Activated CD8-positive, alpha-beta memory T cell treated with anti-CD3 and anti-CD28 coated beads for 36 hours (primary cell): ENCODE measurements around the gene TAF6L. TPM values are rescaled to one million over a fixed set of nuclear protein-coding genes. Genes with fewer than 3 reads are reported as not detected.
"Not testable (repeated sequence)": the region's sequence is repeated elsewhere in the genome, so short reads cannot be mapped to it uniquely, and the experiment has no call there.

ENCODE experiments used
- CTCF ChIA-PET: fragments of 350-600 bp; sonication (Branson Sonifier 250); formaldehyde crosslinking; loops from one replicate; lab custom pipeline; 2021; ENCODE audit warnings: antibody characterized with exemption; lab: Charles Lee
- POLR2A ChIA-PET: fragments of 350-600 bp; sonication (Branson Sonifier 250); formaldehyde crosslinking; loops from one replicate; lab custom pipeline; 2021; ENCODE audit warnings: antibody characterized with exemption; lab: Charles Lee
- total RNA-seq, 2 experiments: library from RNA; stranded (reverse); gene quantifications; one replicate each; pipeline ENCODE4 v1.2.3, GENCODE V29; 2021

Gene TAF6L, protein sequence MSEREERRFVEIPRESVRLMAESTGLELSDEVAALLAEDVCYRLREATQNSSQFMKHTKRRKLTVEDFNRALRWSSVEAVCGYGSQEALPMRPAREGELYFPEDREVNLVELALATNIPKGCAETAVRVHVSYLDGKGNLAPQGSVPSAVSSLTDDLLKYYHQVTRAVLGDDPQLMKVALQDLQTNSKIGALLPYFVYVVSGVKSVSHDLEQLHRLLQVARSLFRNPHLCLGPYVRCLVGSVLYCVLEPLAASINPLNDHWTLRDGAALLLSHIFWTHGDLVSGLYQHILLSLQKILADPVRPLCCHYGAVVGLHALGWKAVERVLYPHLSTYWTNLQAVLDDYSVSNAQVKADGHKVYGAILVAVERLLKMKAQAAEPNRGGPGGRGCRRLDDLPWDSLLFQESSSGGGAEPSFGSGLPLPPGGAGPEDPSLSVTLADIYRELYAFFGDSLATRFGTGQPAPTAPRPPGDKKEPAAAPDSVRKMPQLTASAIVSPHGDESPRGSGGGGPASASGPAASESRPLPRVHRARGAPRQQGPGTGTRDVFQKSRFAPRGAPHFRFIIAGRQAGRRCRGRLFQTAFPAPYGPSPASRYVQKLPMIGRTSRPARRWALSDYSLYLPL
- total RNA-seq: 10 to 100 TPM; 17.5 to 18.6 TPM

DNA sequence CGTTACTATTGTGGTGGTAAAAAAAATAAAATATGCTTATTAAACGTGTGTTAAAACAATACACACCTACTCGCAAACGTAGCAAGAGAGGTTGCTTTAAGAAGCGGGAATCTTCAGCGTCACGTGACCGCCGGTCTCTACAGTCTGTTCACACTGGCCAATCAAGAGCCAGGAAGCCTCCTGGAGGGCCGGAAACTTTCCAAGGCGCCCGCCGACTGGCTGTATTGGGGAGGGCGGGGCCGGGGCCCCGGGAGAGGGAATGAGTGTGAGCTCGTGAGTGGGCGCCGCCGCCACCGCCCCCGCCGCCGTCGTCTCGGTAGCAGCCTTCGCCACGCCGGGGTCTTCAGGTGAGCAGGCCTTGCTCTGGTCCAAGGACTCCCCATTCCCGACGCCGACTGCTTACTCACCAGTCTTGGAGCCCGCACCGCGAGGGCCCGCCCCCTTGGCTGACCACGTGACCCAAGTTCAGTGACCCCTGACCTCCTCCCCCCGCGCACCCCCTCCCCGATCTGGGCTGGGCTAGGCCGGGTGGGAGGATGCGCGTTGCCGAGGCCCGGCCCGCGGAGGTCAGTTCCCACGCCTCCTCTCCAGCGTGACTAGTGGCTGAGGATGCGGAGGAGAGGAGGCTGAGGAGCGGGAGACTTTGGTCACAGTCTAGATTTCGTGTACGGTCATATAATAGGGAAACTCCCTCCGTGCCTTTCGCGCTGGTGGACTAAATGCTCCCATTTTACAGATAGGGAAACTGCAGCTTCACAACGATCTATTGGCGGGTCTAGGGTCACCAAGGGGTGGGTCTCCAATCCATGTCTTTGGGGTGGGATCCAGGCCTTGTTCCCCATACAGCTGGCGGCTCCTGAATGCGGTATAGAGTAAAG lies at the start of gene TAF6L:
TSS of gene TAF6L (plus strand) at position 253 of the 878 bp plus-strand sequence. CDS start 4,388 bp downstream, outside the sequence.
- POLR2A ChIA-PET: interaction anchor here (0.6 to 3.0 kb wide), 8 partner anchors 10 to 116 kb away, joined by 3 to 18 read pairs (median 8); partner anchors contain the start of genes POLR2G and ZBTB3
- CTCF ChIA-PET: interaction anchor here (0.6 to 4.9 kb wide), 9 partner anchors 9 to 110 kb away, joined by 3 to 24 read pairs (median 4); partner anchors contain the start of genes HNRNPUL2, POLR2G, SLC3A2 and TMEM179B

DNA sequence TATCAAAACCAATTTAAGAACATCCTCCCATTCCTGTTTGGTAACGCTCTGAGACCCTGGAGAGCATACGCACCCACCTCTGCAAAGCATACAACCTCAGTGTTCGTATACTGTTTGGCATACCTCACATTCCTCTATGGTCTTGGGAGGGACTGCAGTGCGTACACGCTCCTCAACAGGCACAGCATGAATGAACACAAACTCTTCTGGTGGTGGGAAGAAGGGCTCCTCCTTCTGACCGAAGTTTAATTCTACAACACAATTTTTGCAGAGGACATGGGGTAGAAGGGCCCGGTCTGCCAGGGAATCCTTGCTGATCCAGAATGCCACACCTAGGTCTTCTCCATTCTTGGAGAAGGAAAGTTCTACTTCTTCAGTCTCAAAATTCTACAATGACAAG lies 49.2 kb upstream of the TAF6L start:
- ChIA-PET POLR2A (no interaction called here), CTCF (no interaction called here)

DNA sequence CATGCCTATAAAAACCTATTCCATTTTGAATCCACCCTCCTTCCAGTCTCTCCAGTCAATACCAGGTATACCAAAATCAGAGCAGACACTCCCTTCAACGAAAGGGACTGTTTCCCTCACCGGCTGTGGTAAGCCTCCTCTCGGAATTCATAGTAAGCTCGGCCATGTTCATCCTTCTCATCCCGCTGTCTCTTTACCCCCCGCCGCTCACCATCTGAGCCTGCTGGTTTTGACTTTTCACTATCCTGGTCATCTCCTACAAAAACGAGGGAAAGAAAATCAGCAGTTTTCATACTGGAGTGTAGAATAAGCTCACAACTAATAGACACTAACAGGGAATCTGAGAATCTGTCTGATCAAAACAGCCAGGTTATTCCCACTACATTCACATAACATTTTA lies 47.0 kb upstream of the TAF6L start:
- CTCF ChIA-PET: interaction anchor here (0.8 to 1.5 kb wide), 2 partner anchors 40 to 62 kb away, joined by 3 to 8 read pairs; no protein-coding TSS in a partner anchor
- POLR2A ChIA-PET: no interaction called here

DNA sequence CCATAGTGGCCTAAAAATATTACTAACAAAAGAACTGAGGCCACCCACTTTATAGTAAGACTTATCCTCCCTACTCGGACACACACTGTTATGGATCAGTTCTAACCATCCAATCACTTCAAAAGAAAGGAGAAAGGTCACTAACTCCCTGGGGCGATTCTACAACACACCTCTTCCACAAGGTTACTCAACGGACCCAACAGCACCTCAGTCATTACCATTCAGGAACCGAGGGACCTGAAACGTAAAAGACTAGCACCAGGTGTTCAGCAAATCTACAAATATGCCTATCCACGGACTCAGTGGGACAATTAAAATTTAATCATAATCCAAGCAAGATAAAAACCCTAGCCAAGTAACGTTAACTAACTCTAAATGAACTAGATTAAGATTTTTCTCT lies 45.5 kb upstream of the TAF6L start:
- CTCF ChIA-PET: interaction anchor here (1.0 kb wide), 1 partner anchor 65 kb away, joined by 3 read pairs; no protein-coding TSS in a partner anchor
- POLR2A ChIA-PET: interaction anchor here (0.6 to 2.9 kb wide), 4 partner anchors 16 to 130 kb away, joined by 3 to 13 read pairs (median 4); no protein-coding TSS in a partner anchor

DNA sequence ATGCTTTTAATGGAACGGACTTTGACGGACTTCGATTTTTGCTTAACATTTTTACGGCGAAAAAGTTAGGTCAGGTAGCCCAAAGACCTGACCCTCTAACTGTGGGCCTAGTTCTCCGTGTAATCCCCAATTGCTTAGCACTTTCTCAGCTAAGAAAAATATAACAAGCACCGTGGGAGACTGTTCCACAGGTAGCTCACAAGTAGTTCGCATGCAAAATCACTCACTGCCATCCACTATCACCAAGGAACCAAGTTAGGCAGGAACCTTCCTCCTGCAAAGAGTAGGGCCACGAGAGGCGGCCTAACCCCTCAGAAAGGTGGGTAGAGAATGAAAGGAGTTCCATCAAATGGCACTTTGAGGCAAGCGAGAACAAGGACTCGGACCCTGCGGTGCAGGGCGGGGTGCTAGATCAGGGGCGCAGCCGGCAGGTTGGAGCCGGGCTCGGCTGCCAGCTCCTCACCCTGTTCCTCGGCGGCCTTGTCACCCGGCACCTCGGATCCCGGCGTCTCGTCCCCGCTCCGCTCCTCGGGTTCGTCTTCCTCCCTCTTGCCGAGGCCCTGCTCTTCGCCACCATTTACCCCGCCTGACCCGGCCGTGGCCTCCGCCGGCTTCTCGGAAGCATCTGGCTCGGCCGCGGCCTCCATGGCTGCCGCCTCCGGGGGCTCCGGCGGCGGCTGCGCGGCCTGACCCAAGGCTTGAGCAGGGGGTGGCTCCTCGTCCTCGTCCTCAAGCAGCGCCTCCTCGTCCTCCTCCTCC lies 44.9 kb upstream of the TAF6L start:
- ChIA-PET POLR2A (interaction anchor here (0.6 to 2.9 kb wide), 12 partner anchors 15 to 135 kb away, joined by 3 to 26 read pairs (median 5); partner anchors contain the start of genes C11orf98, CSKMT, LBHD1 and STX5), CTCF (interaction anchor here (0.6 to 2.1 kb wide), 7 partner anchors 17 to 64 kb away, joined by 3 to 11 read pairs (median 4); partner anchors contain the start of genes TAF6L and ZBTB3)

DNA sequence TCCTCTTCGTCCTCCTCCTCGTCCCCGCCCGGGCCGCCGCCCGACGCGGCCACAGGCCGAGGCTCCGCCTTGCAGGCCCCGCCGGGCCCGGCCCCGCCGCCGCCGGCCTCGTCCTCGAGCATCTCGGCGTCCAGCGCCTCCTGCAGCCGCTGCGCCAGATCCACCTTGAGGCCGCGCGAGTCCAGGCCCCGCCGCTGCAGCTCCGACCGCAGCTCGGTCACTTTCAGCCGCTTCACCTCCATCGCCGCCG lies 44.4 kb upstream of the TAF6L start:
- ChIA-PET CTCF (interaction anchor here (0.6 to 2.1 kb wide), 5 partner anchors 17 to 59 kb away, joined by 3 to 11 read pairs (median 4); partner anchors contain the start of genes TAF6L and ZBTB3), POLR2A (interaction anchor here (0.5 to 2.9 kb wide), 14 partner anchors 9 to 153 kb away, joined by 3 to 26 read pairs (median 5); partner anchors contain the start of genes C11orf98, CSKMT, EEF1G and LBHD1)

DNA sequence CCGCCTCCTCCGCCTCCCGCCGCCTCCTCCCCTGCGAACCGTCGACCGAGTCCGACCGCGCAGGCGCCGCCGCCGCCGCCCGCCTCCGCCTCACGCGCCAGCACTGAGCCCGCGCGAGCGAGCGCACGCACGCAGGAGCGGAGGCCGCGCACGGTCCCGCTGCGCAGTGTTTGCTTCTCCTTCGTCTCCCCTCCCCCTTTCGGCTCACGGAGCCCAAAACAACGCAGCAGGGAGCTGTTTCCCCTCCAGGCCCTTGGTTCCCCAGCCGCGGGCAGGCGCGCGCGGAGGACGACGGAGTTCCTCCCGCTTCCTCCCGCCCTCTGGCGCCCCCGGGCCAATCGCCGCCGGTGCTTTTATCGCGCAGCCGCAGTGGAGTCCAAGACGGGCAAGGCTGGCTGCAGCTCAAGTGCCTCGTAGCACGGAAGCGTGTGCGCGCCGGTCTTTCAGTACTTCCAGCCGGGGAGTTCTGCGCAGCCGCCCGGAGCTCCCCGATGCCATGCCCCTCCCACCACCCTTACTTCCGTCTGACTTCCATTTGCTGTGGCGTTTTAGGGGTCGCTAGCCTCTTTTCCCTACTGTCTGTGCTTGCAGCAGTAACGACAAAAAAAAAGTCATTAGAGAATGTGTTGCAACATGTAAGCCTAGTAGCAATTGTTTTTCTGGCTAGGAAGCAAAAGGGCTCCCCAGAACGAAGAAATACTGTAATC lies 43.9 kb upstream of the TAF6L start, which contains the start of gene HNRNPUL2:
TSS of gene HNRNPUL2 (minus strand) at position 293 of the 707 bp plus-strand sequence. CDS start 301 bp downstream, outside the sequence.
- CTCF ChIA-PET: interaction anchor here (0.6 to 2.1 kb wide), 5 partner anchors 18 to 59 kb away, joined by 3 to 11 read pairs (median 4); partner anchors contain the start of genes TAF6L and ZBTB3

DNA sequence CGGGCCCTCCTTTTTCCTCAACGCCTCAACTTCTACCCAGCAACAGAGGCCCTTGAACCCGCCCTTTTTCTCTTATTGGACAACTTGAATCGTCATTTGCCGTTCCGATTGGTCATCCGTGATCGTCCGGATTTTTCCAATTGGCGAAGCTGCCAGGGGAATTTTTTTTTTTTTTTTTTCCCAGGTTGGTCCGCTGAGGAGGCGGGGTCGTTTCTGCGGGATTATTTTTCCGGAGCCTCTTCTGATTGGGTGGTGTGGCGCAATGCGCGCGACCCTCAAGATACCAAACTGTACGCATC lies 43.4 kb upstream of the TAF6L start:
- POLR2A ChIA-PET: interaction anchor here (0.6 to 2.9 kb wide), 17 partner anchors 17 to 995 kb away, joined by 3 to 26 read pairs (median 5); partner anchors contain the start of genes C11orf98, CSKMT, EEF1G and LBHD1

More for the DNA sequence above, 43.9 kb upstream of the TAF6L start, which contains the start of gene HNRNPUL2:
- POLR2A ChIA-PET: interaction anchor here (0.5 to 2.9 kb wide), 19 partner anchors 8 to 994 kb away, joined by 3 to 26 read pairs (median 5); partner anchors contain the start of genes C11orf98, CSKMT, EEF1G and LBHD1

DNA sequence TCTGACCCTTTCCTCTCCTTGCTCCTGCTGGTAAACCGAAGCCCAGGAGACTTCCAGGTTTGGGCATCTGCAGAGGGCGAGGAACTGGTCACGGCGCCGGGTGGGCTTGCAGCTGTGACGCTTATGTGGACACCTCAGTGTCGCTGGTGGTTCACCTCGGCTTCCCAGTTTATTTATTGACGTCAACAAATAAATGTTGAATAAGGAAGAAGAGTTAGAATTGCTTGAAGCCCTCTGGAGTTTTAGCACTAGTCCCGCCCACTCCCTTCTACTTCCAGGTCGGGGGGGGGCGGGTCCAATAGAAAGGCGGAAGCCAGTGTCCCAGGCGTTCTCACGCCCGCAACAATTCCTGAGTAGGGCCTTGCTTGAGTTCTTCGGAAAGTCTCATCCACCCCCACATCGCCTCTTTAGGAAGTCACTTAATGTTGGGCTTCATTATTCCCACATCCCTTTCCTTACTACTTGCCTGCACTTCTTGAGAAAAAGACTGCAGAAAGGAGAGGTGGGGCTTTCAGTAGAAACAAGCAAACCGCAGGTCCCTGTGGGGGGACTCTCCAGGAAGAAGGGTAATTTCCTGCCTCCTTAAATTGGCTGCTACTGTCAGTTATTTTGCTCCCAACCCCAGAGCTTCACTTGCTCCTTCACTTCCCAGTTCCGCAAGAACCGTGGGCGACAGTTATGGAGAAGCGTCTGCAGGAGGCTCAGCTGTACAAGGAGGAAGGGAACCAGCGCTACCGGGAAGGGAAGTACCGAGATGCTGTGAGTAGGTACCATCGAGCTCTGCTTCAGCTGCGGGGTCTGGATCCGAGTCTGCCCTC lies 42.8 kb upstream of the TAF6L start, which contains the start of gene TTC9C:
TSS of gene TTC9C (plus strand) at position 316 of the 818 bp plus-strand sequence. CDS start at position 679, 363 bp downstream.
- CTCF ChIA-PET: interaction anchor here (0.8 to 2.1 kb wide), 5 partner anchors 11 to 58 kb away, joined by 3 to 11 read pairs (median 4); partner anchors contain the start of gene TAF6L
- POLR2A ChIA-PET: interaction anchor here (0.7 to 2.9 kb wide), 8 partner anchors 58 to 995 kb away, joined by 3 to 26 read pairs (median 8); partner anchors contain the start of genes C11orf98, CSKMT, STX5 and TEX54

More for the DNA sequence above, 43.4 kb upstream of the TAF6L start:
- CTCF ChIA-PET: interaction anchor here (1.2 to 2.1 kb wide), 3 partner anchors 18 to 58 kb away, joined by 4 to 11 read pairs (median 6); partner anchors contain the start of gene TAF6L

DNA sequence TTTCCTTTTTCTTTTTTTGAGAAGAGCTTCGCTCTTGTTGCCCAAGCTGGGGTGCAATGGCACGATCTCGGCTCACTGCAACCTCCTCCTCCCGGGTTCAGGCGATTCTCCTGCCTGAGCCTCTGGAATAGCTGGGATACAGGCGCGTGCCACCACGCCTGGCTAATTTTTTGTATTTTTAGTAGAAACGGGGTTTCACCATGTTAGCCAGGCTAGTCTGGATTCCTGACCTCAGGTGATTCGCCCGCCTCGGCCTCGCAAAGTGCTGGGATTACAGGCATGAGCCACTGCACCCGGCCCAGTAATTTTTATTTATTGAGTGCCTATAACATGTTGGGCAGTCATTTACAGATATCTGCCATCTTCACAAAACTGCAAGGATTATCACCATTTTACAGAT lies 41.1 kb upstream of the TAF6L start:
- CTCF ChIA-PET: interaction anchor here (0.6 to 0.9 kb wide), 4 partner anchors 21 to 748 kb away, joined by 3 to 4 read pairs (median 3); no protein-coding TSS in a partner anchor
- POLR2A ChIA-PET: interaction anchor here (1.2 to 1.4 kb wide), 2 partner anchors 56 to 111 kb away, joined by 3 to 4 read pairs; no protein-coding TSS in a partner anchor

DNA sequence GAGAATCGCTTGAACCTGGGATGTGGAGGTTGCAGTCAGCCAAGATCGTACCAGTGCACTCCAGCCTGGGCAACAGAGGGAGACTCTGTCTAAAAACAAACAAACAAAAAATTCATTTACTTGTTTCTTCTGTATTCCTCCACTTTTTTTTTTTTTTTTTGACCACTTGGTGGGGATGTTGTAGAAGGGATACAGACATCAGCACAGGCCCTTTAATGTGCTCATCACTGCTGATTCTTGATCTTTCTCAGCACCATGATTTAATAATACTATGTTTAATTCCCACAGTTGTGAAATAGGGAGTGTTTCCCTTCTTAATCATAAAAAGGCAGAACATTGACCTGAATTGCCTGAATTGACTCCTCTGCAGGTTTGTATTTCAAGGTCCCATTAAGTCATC lies 38.4 kb upstream of the TAF6L start:
- POLR2A ChIA-PET: no interaction called here
- CTCF ChIA-PET: interaction anchor here (0.8 to 1.0 kb wide), 2 partner anchors 17 to 137 kb away, joined by 3 to 4 read pairs; no protein-coding TSS in a partner anchor

DNA sequence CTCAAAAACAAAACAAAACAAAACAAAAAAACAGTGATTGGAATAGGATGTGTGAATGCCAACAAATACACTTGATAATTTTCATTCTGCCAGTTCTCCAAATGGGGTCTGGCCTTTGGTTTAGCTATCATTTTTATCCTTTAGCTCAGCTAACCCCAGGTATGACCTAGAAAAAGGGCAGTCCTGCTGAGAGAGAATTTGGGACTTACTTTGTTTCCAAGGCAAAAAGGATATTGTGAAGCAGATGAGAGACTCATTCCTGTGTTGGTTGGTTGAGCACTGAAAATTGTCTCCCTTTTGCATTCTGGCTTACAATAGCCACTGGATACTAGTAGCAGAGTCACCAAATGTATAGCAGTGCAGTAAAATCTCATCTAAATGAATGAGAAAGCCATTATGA lies 34.0 kb upstream of the TAF6L start:
- CTCF ChIA-PET: no interaction called here
- POLR2A ChIA-PET: interaction anchor here (0.5 kb wide), 1 partner anchor 95 kb away, joined by 9 read pairs; the partner anchor contains the start of gene STX5

DNA sequence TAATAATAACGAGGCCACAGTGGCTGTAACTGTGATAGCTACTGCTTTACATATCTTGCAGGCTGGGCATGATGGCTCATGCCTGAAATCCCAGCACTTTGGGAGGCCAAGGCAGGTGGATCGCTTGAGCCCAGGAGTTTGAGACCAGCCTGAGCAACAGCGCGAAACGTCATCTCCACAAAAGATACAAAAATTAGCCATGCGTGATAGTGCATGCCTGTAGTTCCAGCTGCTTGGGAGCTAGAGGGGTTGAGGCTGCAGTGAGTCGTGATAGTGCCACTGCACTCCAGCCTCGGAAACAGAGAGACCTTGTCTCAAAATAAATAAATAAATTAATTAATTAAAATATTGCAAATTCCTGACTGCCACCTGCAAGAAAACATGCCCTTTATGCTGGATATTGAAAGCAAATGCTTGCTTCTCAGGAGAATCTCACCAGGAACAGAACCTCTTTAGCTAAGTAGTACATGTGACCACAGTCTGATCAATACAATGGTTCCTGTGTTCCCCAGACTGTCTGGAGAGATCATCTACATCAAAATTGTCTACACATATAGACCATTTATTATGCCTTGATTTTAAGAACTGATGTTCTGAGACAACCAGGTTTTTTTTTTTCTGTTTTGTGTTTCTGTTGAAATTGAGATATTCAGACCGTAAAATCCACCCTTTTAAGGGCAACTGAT lies 23.6 kb upstream of the TAF6L start:
- CTCF ChIA-PET: interaction anchor here (0.6 to 1.0 kb wide), 3 partner anchors 23 to 193 kb away, joined by 3 to 4 read pairs (median 3); partner anchors contain the start of gene TAF6L
- POLR2A ChIA-PET: no interaction called here

DNA sequence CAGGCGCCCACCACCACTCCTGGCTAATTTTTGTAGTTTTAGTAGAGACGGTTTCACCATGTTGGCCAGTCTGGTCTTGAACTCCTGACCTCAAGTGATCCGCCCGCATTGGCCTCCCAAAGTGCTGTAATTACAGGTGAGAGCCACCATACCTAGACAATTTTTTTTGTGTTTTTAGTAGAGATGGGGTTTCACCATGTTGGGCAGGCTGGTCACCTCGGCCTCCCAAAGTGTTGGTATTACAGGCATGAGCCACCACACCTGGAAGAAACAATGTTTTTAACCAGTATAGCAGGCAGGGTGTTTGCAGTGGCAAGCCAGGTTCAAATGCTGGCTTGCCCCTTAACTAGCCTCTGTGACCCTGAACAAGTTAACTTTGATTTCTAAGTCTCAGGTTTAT lies 21.3 kb upstream of the TAF6L start:
- POLR2A ChIA-PET: not testable (repeated sequence)

More for the DNA sequence above, 21.3 kb upstream of the TAF6L start:
- CTCF ChIA-PET: interaction anchor here (1.1 kb wide), 1 partner anchor 17 kb away, joined by 3 read pairs; no protein-coding TSS in a partner anchor
